DMS53 treated with DMSO at 0.1 percent for 48 hours (cell line): ENCODE measurements around the gene NUTF2.
"Not testable (repeated sequence)": the region's sequence is repeated elsewhere in the genome, so short reads cannot be mapped to it uniquely, and the experiment has no call there.

Experiments
- DNase-seq: peaks from one replicate; lab custom pipeline; 2025; ENCODE audit not compliant: unreplicated experiment; lab: John Stamatoyannopoulos, UW

The NUTF2 gene

GRCh38 chr16:67883146-67883871, 36.6 kb downstream of the NUTF2 start:
- no peak for DNase-seq

DNA sequence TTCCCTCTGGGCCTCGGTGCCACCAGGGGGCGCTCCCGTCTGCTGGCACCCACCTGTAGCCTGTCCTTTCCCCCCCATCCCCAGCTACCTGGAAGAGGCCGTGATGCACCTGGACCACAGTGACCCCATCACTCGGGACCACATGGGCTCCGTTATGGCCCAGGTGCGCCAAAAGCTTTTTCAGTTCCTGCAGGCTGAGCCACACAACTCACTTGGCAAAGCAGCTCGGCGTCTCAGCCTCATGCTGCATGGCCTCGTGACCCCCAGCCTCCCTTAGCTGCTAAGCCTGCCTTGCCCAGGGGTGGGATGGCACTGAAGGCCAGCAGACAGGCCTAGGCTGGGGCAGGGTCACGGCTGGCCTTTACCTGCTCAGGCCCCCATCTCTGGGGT, 37.1 kb downstream of the NUTF2 start:
- peak; percentile 37 for DNase-seq

- no peak for DNase-seq
Measured at GRCh38 chr16:67884684-67885083, 38.0 kb downstream of the NUTF2 start, which contains the start of gene NRN1L. Gene NRN1L, plus strand, starts transcription at chr16:67884885. Its CDS starts 19 bp downstream, at chr16:67884904.

DNA sequence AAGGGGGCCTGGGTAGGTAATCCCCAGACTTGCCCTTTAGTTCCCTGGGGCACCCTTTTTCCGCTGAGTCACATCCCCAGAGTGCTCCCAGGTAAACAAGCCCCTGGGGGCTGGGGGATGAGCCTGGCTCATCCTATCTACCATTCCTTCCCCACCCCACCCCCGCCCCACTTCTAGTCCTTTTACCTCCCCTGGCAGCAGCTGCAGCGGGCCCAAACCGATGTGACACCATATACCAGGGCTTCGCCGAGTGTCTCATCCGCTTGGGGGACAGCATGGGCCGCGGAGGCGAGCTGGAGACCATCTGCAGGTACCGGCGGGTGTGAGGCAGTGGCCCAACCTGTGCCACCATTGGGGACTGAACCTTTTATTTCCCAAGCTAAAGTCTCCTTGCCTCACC, 38.8 kb downstream of the NUTF2 start:
- DNase-seq: no peak

GRCh38 chr16:67885976-67886375, 39.2 kb downstream of the NUTF2 start:
- DNase-seq: no peak

- DNase-seq: no peak
Measured at GRCh38 chr16:67886387-67886786, 39.7 kb downstream of the NUTF2 start.

DNA sequence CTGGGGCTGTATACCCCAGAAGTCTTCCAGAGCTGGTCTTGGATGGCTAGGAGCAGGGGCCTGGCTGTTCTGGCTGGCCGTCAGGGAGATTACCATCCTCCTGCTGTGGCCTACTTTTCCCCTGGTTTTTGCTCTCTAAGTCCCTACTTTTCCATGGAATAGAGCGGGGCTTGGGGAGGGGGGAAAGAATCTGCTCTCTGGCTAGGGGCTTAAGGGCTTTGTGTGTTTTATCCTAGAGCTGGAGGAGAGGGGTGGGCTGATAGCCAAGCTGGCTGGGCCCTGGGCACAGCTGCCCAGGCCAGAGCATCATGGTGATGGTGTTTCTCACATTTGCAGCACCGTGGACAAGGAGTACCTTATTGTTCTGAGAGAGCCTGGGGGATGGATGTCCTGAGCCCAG, 41.6 kb downstream of the NUTF2 start:
- no peak for DNase-seq

- DNase-seq: no peak
Measured at GRCh38 chr16:67892375-67892774, 45.6 kb downstream of the NUTF2 start.

DNA sequence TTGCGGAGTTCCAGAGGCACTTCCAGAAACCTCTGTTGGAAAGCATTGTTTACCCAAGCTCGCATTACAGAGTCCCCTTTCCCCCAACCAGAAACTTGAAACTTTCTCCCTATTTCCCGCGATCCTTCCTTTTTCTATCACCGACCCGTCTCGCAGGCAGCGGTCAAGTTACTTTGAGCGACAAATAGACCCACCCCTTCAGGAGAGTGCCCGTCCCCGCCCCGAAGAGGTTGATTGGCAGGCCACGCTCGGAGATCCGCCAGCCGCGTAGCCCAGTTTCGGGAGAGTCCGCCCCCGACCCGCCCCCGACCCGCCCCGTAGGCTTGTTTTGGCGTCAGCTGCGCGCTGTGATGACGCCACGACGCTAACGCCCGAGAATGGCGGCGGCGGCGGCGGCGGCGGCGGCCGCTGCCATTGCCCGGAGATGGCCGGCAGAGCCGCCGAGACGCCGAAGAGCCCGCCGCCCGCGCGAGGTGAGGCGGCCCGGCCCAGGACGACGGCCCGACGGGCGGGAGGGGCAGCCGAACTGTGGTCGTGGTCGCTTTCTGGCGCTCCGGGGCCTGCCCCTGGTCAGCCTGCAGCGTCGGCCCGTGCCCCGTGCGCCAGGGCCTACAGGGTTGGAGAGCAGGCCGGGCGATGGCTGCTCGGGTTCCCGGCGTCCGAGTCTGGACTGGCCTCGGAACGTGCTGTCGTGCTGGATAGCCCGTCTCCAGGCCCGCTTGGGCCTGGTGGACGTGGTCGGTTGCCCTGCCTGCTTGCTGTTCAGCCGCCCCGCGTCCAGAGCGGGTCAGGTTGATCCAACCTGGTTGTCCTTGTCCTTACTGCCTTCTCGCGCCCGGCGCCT, 46.4 kb downstream of the NUTF2 start, which contains the start of gene PSKH1:
PSKH1 (plus strand) TSS at position 356 of the 844 bp plus-strand sequence. CDS start 15,496 bp downstream, outside the sequence.
- DNase-seq: peak; percentile 80

GRCh38 chr16:67893743-67894399, 47.1 kb downstream of the NUTF2 start:
- DNase-seq: no peak

- no peak for DNase-seq
Measured at GRCh38 chr16:67897231-67897630, 50.5 kb downstream of the NUTF2 start.

DNA sequence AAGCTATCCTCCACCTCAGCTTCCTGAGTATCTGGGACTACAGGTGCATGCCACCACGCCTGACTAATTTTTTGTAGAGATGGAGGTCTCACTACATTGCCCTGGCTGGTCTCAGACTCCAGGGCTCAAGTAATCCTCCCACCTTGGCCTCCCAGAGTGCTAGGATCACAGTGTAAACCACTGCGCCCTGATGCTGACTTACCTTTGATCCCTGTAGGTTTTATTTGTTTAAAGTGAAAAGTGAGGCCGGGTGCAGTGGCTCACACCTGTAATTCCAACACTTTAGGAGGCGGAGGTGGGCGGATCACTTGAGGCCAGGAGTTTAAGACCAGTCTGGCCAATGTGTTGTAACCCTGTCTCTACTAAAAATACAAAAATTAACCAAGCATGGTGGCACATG, 55.0 kb downstream of the NUTF2 start:
- no peak for DNase-seq

DNA sequence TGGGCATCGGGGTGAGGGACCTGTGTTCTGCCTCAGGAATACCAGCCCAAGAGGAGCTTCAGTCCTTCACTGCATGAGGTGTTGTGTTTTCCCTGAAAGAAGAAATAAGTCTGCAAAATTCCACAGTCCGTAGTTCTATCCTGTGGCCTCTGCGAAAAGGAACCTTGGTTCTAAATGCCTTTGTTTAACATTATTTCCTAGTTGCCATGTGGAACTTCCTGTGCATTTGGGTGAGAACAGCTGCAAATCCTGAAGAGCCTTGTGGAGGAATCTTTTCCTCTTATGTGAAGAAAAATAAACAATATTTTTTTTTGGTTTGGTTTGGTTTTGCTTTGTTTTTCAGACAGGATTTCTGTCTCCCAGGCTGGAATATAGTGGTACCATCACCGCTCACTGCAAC, 56.1 kb downstream of the NUTF2 start:
- no peak for DNase-seq

GRCh38 chr16:67907397-67908180, 60.9 kb downstream of the NUTF2 start:
- DNase-seq: no peak

DNA sequence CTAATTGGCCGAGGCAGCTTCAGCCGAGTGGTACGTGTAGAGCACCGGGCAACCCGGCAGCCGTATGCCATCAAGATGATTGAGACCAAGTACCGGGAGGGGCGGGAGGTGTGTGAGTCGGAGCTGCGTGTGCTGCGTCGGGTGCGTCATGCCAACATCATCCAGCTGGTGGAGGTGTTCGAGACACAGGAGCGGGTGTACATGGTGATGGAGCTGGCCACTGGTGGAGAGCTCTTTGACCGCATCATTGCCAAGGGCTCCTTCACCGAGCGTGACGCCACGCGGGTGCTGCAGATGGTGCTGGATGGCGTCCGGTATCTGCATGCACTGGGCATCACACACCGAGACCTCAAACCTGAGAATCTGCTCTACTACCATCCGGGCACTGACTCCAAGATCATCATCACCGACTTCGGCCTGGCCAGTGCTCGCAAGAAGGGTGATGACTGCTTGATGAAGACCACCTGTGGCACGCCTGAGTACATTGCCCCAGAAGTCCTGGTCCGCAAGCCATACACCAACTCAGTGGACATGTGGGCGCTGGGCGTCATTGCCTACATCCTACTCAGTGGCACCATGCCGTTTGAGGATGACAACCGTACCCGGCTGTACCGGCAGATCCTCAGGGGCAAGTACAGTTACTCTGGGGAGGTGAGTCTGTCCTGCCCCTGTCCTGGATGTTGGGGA, 62.5 kb downstream of the NUTF2 start:
- no peak for DNase-seq

GRCh38 chr16:67910158-67910557, 63.4 kb downstream of the NUTF2 start:
- no peak for DNase-seq

- no peak for DNase-seq
Measured at GRCh38 chr16:67914758-67915495, 68.2 kb downstream of the NUTF2 start.

DNA sequence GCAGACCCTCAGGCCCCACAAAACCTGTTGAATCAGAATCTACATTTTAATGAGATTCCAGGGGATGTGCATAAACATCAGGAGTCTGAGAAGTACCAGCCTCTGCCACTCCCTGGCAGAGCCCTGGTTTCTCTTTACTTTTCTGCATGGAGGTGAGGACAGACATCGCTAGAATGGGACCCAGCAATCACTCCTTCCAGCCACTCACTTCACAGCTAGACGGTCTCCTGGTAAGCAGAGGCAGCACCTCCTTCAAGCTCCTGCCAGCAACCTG, 68.7 kb downstream of the NUTF2 start:
- DNase-seq: not testable (repeated sequence)

DNA sequence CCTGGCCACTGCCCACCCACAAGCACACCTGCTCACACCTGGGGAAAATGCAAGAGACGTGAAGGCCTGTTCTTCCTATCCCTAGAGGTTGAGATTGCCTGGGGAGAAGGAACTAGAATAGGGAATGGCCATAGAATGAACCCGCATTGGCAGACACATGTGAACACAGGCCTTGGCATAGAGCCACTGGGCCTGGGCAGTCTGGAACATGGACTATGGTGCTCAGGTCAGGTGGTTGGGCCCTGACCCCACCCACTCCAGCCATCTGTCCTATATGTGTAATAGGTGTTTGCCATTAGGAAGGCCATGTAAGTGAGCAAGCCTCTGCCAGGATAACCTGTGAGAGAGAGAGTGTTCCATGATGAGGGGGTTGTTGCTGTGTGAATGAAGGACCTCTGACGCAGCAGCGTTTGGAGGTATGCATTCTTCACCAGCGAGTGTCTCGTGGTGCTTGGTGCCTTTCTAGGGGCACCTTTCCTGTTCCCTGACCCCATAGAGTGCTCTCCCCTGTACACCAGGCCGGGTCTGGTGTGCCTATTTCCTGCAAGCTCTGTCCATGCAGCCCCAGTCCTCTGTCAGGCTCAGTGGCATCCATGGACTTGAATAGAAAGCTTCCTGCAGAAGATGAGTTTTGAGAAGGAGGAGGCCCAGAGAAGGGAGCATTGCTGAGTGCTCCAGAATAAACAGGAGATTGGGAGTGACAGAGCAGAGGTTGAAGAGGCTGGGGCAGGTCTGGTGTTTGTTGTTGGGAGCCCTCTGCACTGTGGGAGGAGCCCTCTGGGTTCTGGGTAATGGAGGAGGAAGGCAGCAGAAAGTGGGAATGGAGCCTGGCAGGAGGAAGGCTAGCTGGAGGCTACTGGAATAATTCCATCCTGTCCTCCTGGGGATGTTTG, 69.3 kb downstream of the NUTF2 start:
- no peak for DNase-seq
